ENCODE results near the gene SKI.

SKI gene

GRCh38 chr1:2352341-2352896 is 124.3 kb downstream of the SKI start:
- DNase-seq = no peak

GRCh38 chr1:2352897-2353550 is 124.9 kb downstream of the SKI start:
- no peak for DNase-seq

- no peak for DNase-seq
These were observed 125.7 kb downstream of the SKI start for GRCh38 chr1:2353551-2354438.

GRCh38 chr1:2354511-2355372 is 126.6 kb downstream of the SKI start:
- no peak for DNase-seq

GRCh38 chr1:2355373-2356261 is 127.5 kb downstream of the SKI start:
- no peak for DNase-seq

GRCh38 chr1:2356401-2356800 is 128.3 kb downstream of the SKI start:
- no peak for DNase-seq

GRCh38 chr1:2356911-2357845 is 129.1 kb downstream of the SKI start:
- DNase-seq = no peak

- DNase-seq = no peak
These were observed 130.0 kb downstream of the SKI start for GRCh38 chr1:2358072-2358471.

GRCh38 chr1:2358651-2359640 is 130.8 kb downstream of the SKI start:
- no peak for DNase-seq

Measured in C1 segment of cervical spinal cord (tissue), 14 donors.